HG02588 (cell line): Measurements from ENCODE around the gene GLI3.

Experiments used
- ATAC-seq: cut with Tn5 transposase; IDR thresholded peaks from one replicate; pipeline ENCODE4 v1.9.1; 2021; ENCODE audit warnings: mild to moderate bottlenecking, moderate library complexity; ENCODE audit not compliant: unreplicated experiment

GLI3 gene

DNA sequence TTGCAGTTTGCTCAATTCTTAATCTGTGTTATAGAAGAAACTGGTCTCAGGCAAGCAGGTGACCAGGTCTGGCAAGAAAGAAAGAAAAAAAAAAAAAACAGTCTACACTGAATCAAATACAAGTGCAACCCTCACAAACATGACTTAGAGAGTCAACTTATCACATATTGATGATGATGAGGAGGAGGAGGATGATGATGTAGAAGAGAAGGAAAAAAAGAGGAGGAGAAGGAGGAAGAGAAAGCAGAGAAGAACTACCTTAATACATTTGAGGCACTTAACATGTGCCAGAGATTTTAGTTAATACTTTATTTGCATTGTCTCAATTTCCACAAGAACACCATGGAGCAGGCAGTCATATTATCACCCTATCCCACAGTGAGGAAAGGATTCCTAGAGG lies 91.5 kb downstream of the GLI3 start:
- no peak for ATAC-seq

DNA sequence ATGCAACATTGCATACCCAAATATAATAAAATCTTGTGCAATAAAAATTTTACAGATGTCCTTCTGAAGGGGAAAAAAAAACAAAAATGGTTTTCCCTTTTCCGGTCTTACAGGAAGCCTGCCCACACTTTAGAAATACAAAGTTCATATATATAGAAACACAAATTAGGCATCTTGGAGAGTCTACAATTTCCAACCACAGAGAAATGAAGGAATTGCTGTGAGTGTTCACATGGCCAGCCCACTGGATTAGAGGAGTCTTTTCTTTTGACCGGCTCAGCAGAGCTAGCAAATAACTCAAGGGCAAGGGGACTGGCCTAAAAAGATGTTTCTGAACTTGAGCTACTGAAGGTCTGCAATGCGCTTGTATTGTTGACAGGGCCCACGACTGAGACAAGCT lies 92.4 kb downstream of the GLI3 start:
- no peak for ATAC-seq

- ATAC-seq, result no peak
These were observed 93.1 kb downstream of the GLI3 start for GRCh38 chr7:42143711-42144600.

DNA sequence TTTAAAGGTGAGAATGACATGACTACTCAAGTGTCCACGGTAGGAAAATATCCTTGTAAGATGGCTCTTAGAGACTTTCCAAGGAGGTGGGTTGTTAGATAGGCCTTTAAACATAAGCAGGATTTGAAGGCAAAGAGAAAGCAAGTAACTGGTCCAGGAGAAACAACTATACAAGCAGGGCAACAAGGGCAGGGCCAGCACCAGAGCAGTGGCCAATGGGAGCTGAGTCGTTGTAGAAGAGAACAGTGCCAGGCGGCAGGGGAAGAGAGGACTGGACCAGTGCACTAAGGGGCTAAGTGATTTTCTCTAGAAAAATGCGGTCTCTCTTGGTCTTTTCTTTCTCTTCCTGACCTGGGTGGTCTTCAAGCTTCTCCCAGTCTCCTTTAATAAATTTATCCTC lies 94.9 kb downstream of the GLI3 start:
- no peak for ATAC-seq

- no peak for ATAC-seq
These were observed 97.3 kb downstream of the GLI3 start for GRCh38 chr7:42139751-42140150.

- no peak for ATAC-seq
These were observed 98.3 kb downstream of the GLI3 start for GRCh38 chr7:42138691-42139090.

GRCh38 chr7:42137941-42138340 lies 99.1 kb downstream of the GLI3 start:
- no peak for ATAC-seq

GRCh38 chr7:42137431-42137830 lies 99.6 kb downstream of the GLI3 start:
- ATAC-seq, result no peak

DNA sequence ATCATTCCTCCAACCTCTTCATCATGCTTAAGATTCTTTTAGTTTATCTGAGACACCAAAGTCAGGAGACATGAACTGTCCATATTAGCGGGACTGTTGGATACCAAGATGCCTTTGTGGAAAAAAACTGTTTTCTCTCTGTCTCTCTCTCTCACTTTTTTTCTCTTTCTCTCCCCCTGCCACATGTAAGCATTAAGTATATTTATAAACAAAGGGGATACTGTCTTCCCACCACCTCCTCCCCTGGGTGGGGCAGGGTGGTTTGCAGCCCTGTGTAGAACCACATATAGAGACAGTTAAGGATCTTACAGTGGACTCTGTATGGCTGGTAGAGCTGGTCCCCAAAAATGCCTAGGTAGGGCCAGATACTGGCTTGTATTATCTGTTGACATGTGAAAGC lies 101.3 kb downstream of the GLI3 start:
- ATAC-seq, result no peak

DNA sequence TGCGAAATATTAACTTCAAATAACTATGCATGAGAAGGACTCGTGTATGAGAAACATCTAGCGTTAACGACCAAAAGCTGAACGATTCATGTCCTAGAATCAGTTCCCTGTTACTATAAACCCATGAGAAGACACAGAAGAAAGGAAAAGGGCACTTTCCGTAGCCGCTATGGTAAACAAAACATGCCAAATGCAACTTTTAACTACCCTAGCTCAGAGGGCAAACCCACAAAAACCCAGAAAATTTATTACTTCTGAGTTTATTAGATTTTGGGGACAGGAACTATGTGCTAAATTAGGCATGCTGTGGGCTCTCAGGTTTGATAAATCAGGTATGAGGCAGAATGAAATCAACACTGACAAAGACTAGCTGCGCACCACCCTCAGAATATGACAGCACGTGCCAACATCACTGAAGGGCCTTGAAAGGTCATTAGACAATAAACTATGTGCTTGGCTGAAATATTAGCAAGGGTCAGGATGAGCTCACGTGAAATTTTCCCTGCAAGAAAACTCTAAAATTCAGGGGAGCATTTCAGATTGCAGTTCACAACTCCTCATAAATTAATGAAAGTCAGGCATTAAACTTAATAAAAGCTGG lies 102.6 kb downstream of the GLI3 start:
- no peak for ATAC-seq

DNA sequence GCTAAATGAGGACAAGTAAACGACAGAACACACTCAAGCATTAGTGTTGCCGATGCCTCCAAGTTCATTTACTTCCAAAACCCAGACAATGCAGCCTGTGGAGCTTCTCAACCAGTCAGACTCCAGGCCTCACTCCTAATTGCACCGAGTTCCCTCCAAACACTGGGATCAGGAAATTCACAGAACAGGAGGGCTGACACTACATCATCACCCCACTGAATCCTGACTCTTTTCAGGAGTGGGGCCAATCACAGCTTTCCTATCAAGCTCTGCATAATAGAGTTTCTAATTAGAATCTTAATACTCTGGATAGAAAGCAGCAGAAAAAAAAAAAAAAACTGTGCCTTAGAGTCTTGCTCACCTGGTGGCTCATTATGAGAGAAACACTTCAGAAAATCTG lies 103.7 kb downstream of the GLI3 start:
- no peak for ATAC-seq

GRCh38 chr7:42128703-42129102 lies 108.3 kb downstream of the GLI3 start:
- ATAC-seq, result no peak

DNA sequence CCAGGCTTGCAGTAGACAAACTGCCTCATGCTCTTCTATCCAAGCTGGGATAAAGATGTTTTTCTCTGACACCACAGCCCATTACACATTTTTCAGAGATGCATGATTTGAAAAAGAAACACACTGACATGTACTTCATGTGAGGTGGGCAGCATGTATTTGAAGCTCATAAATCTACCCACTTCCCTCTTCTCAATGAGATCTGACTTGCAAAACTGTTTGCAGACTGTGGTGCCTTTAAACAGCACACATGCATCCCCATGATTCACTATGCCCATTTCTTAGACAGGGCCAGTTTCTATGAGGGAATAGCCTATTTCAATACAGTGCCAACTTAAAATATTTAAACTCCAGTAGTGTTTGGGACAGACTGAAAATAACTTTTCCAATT lies 109.8 kb downstream of the GLI3 start:
- no peak for ATAC-seq

GRCh38 chr7:42126475-42127231 lies 110.4 kb downstream of the GLI3 start:
- no peak for ATAC-seq

DNA sequence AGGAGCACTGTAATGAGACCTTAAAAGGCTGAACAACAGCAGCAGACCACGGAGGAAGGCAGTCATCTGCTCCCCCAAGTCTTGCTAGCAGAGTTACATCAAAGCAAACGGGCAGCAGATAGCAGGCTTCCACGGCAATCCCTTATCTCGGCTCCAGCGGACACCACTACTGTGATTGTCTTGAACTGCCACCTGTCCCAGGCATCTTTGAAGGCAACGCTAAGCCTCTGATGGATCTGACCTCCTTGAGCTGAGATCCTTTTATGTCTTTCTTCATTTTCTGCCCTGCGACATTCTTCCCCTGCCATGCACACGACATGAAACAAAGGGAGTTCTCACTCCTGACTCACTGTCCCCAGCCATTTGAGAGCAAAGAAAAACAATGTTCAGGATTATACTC lies 111.7 kb downstream of the GLI3 start:
- no peak for ATAC-seq

GRCh38 chr7:42123716-42124115 lies 113.3 kb downstream of the GLI3 start:
- ATAC-seq, result no peak

DNA sequence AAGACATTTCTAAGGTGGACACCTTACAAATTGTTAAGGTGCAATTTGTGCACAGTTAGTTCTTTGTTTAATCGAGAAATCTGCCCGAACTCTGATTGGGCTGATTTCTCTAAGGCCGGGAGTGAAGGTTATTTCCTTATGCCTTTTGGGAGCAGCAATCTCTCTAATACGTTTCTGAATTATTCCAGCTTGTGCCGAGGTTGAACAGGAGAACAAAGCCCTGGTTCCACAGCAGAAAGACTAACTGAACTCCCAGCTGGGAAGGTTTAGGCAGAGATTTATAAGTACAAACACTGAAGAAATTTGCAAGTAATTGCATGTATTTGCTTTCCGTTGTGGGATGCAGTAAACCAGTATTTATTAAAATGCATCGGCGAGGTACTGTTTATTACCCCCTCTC lies 116.8 kb downstream of the GLI3 start:
- ATAC-seq, result no peak

DNA sequence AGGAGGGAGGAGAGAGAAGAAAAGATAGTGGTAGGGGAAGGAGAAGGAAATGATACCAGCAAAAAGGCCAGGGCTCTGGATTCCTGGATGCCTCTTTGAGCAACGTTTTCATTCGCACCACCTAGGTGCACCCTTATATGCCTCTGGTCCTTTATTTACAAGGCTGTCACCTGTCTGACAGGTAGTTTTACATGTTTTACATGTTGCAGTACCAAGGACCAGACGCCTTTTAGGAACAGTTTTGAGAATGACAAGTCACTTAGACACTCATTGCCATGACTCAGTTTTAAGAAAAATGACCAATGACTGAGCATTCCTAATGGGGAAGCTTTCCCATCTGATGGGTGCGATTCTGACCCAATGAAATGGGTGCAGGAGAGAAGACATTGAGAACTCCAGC lies 119.8 kb downstream of the GLI3 start:
- no peak for ATAC-seq

DNA sequence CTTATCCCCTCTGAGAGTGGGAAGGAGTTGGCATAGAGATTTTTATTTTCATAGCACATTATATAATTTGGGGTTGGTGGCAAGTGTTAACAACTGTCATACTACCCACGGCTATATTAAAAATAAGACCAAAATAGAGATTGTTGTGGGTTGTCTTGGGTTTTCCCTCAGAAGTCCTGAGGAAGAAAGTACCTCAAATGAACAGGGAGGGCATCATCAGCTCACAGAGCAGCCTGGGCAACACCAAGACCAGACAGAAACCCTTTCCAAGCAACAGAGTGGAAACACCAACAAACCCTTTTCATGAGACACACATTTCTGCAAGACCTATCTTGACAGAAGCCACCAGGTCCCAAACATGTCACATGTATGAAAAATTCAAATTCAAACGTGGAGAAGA lies 121.2 kb downstream of the GLI3 start:
- no peak for ATAC-seq

DNA sequence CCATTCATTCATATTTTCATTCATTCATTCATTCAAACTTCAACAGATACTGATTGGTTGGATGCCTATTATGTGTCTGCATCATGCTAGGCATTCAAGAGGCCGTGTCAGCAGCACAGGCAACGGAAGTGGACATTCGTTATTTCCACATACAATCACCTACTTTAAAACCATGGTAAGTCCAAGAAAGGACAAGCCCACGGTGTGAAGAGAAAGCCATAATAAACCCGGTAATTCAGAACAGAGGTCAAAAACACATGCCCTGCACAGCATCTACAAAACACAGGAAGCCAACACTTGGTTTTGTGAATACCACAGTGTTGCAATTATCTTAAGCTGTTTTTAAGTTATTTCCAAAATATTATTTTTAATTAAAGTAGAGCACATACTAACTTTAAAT lies 126.7 kb downstream of the GLI3 start:
- ATAC-seq, result no peak

GRCh38 chr7:42108803-42109528 lies 128.0 kb downstream of the GLI3 start:
- ATAC-seq, result no peak
